ENCODE measurements around the gene CAMK2D. TPM values are rescaled to one million over a fixed set of nuclear protein-coding genes. Genes with fewer than 3 reads are reported as not detected.

The CAMK2D gene
- total and polyA plus RNA-seq, 2 donors from 2014 or later: 9.1 to 34.7 TPM

- intact Hi-C loops (cut with DNase I): no loop called here
- Histone ChIP-seq H3K27ac (ENCODE audit: low read depth in 2 of 2, low read length in 2 of 2) (no peak overlapping the region), H3K9me3 (ENCODE audit: control insufficient read depth in 2 of 3, insufficient read depth in 1 of 3, low read length in 3 of 3) (no peaks in the 10 kb centered on the region), H3K9ac (ENCODE audit: low read length in 3 of 3) (no peak overlapping the region), H3K4me3 (ENCODE audit: low read length in 3 of 3) (no peak overlapping the region), H3K27me3 (ENCODE audit: control insufficient read depth, insufficient read depth, low read length) (no peaks in the 10 kb centered on the region), H3K4me1 (ENCODE audit: control insufficient read depth in 2 of 3, insufficient read depth in 2 of 3, low read depth in 1 of 3, low read length in 3 of 3) (no peaks in the 10 kb centered on the region), H3K36me3 (ENCODE audit: control insufficient read depth in 2 of 3, insufficient read depth in 3 of 3, low read length in 3 of 3) (no peaks in the 10 kb centered on the region)
- TF ChIP-seq CTCF (IDR thresholded peaks at IDR 0.05; ENCODE audit: borderline replicate concordance, extremely low read depth, insufficient read depth): no peak
- FAIRE-seq: no peak
- DNase-seq: no peak
Measured at GRCh38 chr4:113587156-113587555, 174.4 kb downstream of the CAMK2D start.

DNA sequence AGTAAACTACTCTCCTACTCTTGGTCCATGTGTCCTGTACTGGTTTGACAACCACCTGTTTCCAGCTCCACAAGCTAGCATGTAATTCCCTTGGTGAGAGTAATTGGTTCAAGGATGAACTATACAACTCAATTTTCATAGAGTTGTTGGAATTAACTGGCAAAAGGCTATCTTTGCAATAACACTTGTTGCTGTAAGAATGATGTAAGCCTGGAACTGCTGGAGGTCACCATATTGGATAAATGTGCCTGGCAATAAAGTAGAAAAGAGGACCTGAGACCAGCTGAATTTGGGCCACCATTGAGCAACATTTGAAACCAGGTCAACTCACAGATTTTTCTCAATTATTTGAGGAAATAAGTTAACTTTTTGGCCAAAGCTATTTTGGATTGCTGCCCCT, 175.5 kb downstream of the CAMK2D start:
- Histone ChIP-seq H3K9ac (ENCODE audit: low read length in 3 of 3) (no peak overlapping the region), H3K4me3 (ENCODE audit: low read length in 3 of 3) (no peak overlapping the region), H3K27me3 (ENCODE audit: control insufficient read depth, insufficient read depth, low read length) (no peaks in the 10 kb centered on the region), H3K4me1 (ENCODE audit: control insufficient read depth in 2 of 3, insufficient read depth in 2 of 3, low read depth in 1 of 3, low read length in 3 of 3) (no peaks in the 10 kb centered on the region), H3K36me3 (ENCODE audit: control insufficient read depth in 2 of 3, insufficient read depth in 3 of 3, low read length in 3 of 3) (no peaks in the 10 kb centered on the region), H3K27ac (ENCODE audit: low read depth in 2 of 2, low read length in 2 of 2) (no peak overlapping the region), H3K9me3 (ENCODE audit: control insufficient read depth in 2 of 3, insufficient read depth in 1 of 3, low read length in 3 of 3) (no peaks in the 10 kb centered on the region)
- DNase-seq (no peak), FAIRE-seq (no peak)
- TF ChIP-seq CTCF (IDR thresholded peaks at IDR 0.05; ENCODE audit: borderline replicate concordance, extremely low read depth, insufficient read depth): no peak
- intact Hi-C loops (cut with DNase I): no loop called here

GRCh38 chr4:113584407-113585150, 177.0 kb downstream of the CAMK2D start:
- H3K4me3 ChIP-seq (ENCODE audit: low read length in 3 of 3): no peak overlapping the region
- H3K9me3 ChIP-seq (ENCODE audit: control insufficient read depth in 2 of 3, insufficient read depth in 1 of 3, low read length in 3 of 3): no peaks in the 10 kb centered on the region
- H3K4me1 ChIP-seq (ENCODE audit: control insufficient read depth in 2 of 3, insufficient read depth in 2 of 3, low read depth in 1 of 3, low read length in 3 of 3): no peaks in the 10 kb centered on the region
- intact Hi-C loops (cut with DNase I): no loop called here
- no peak overlapping the region for H3K27ac ChIP-seq (ENCODE audit: low read depth in 2 of 2, low read length in 2 of 2)
- no peaks in the 10 kb centered on the region for H3K36me3 ChIP-seq (ENCODE audit: control insufficient read depth in 2 of 3, insufficient read depth in 3 of 3, low read length in 3 of 3)
- no peak overlapping the region for H3K9ac ChIP-seq (ENCODE audit: low read length in 3 of 3)
- no peaks in the 10 kb centered on the region for H3K27me3 ChIP-seq (ENCODE audit: control insufficient read depth, insufficient read depth, low read length)
- no peak for TF ChIP-seq CTCF (IDR thresholded peaks at IDR 0.05; ENCODE audit: borderline replicate concordance, extremely low read depth, insufficient read depth)
- no peak for FAIRE-seq
- DNase-seq: peak in 1 of 5 donors; percentile 16
